ENCODE data around the gene TREH.

DNA sequence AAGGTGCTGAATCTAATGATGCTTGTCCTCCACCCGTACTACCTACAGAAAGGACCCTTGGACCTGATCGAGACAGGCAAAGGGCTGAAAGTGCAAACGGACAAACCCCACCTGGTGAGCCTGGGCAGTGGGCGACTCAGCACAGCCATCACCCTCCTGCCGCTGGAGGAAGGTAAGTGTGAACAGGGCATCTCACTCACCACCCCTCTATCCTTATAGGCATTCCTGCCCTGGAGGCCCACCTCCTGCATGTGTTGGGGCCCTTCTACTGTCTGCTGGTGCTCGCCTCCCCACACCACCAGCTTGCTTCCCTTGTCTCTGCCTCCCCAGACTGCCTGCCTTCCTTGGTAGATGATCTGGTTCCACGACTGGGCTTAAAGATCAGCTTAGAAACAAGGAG is 64.9 kb downstream of the TREH start:
- no peak for TF ChIP-seq POLR2AphosphoS5 (IDR thresholded peaks at IDR 0.05; ENCODE audit: low read depth, low read length)
- no peak for TF ChIP-seq POLR2A (IDR thresholded peaks at IDR 0.05; ENCODE audit: low read depth, low read length)
- no peak for TF ChIP-seq TAF1 (IDR thresholded peaks at IDR 0.05; ENCODE audit: borderline replicate concordance, low read depth, low read length)
